Posterior cingulate gyrus (tissue), 11 donors: ENCODE results near the gene TTYH3.
"Not testable (repeated sequence)": the region's sequence is repeated elsewhere in the genome, so short reads cannot be mapped to it uniquely, and the experiment has no call there.

Source experiments
- DNase-seq, 10 donors: peaks; one replicate each; pipeline versions ENCODE4 v3.0.0 to v3.0.0-alpha.2; 2020 to 2021; ENCODE audit warnings: mixed read lengths in 3 of 10
- intact Hi-C: fragments of 100-400 bp; cut with DNase I; formaldehyde crosslinking; loops from one replicate; pipeline ENCODE4 v1.15.1; 2023

TTYH3 gene

GRCh38 chr7:2694122-2694436, 62.3 kb downstream of the TTYH3 start:
- peak in 1 of 10 donors; percentile 62 for DNase-seq
- intact Hi-C loops: not testable (repeated sequence)

GRCh38 chr7:2698581-2699288, 66.9 kb downstream of the TTYH3 start:
- DNase-seq: no peak
- intact Hi-C loops: no loop called here

- intact Hi-C loops: no loop called here
- peak in 1 of 10 donors; percentile 75 for DNase-seq
Measured at GRCh38 chr7:2699289-2699620, 67.5 kb downstream of the TTYH3 start.

GRCh38 chr7:2700141-2700850, 68.5 kb downstream of the TTYH3 start:
- peak in 1 of 10 donors; percentile 84 for DNase-seq
- intact Hi-C loops: no loop called here

GRCh38 chr7:2701424-2701823, 69.6 kb downstream of the TTYH3 start:
- DNase-seq: peak in 1 of 10 donors; percentile 82
- intact Hi-C loops: no loop called here

- DNase-seq: peak in 9 of 10 donors; percentile 66 to 96 (median 79)
- intact Hi-C loops: no loop called here
Measured at GRCh38 chr7:2701832-2702593, 70.2 kb downstream of the TTYH3 start.

- intact Hi-C loops: no loop called here
- DNase-seq: peak in 1 of 10 donors; percentile 87
Measured at GRCh38 chr7:2702594-2702957, 70.8 kb downstream of the TTYH3 start.

- intact Hi-C loops: no loop called here
- DNase-seq: peak in 1 of 10 donors; percentile 73
Measured at GRCh38 chr7:2705371-2706096, 73.7 kb downstream of the TTYH3 start.

GRCh38 chr7:2706685-2707126, 74.9 kb downstream of the TTYH3 start:
- DNase-seq: no peak
- intact Hi-C loops: no loop called here

GRCh38 chr7:2707481-2707880, 75.7 kb downstream of the TTYH3 start:
- intact Hi-C loops: no loop called here
- DNase-seq: no peak

GRCh38 chr7:2708041-2708440, 76.3 kb downstream of the TTYH3 start:
- no peak for DNase-seq
- intact Hi-C loops: loop anchor here (2.0 kb wide), 1 partner anchor 141 kb away; no protein-coding TSS in a partner anchor

- no peak for DNase-seq
- intact Hi-C loops: loop anchor here (1.0 to 2.0 kb wide), 2 partner anchors 37 to 142 kb away; no protein-coding TSS in a partner anchor
Measured at GRCh38 chr7:2708547-2709310, 76.9 kb downstream of the TTYH3 start.

GRCh38 chr7:2709553-2710285, 77.9 kb downstream of the TTYH3 start:
- DNase-seq: peak in 9 of 10 donors; percentile 36 to 97 (median 66)
- intact Hi-C loops: loop anchor here (1.0 to 2.0 kb wide), 2 partner anchors 38 to 143 kb away; no protein-coding TSS in a partner anchor

GRCh38 chr7:2710286-2710655, 78.5 kb downstream of the TTYH3 start:
- no peak for DNase-seq
- intact Hi-C loops: no loop called here

- no peak for DNase-seq
- intact Hi-C loops: no loop called here
Measured at GRCh38 chr7:2710901-2711551, 79.2 kb downstream of the TTYH3 start.

GRCh38 chr7:2711895-2712675, 80.3 kb downstream of the TTYH3 start:
- no peak for DNase-seq
- intact Hi-C loops: no loop called here

GRCh38 chr7:2713370-2713769, 81.6 kb downstream of the TTYH3 start:
- DNase-seq: no peak
- intact Hi-C loops: no loop called here

- DNase-seq: no peak
- intact Hi-C loops: no loop called here
Measured at GRCh38 chr7:2713978-2714377, 82.2 kb downstream of the TTYH3 start.
